HG03135 (cell line): ENCODE results near the gene USP6.
A peak's percentile ranks its signal among the peaks of the same experiment; 100 is the strongest.
"Not testable (repeated sequence)": the region's sequence is repeated elsewhere in the genome, so short reads cannot be mapped to it uniquely, and the experiment has no call there.

Experiments used
- ATAC-seq: cut with Tn5 transposase; IDR thresholded peaks from one replicate; pipeline ENCODE4 v1.9.1; 2021; ENCODE audit warnings: mild to moderate bottlenecking, moderate library complexity; ENCODE audit not compliant: unreplicated experiment

Gene USP6

GRCh38 chr17:5115673-5116651 is at the start of gene USP6:
Gene USP6 (plus strand): TSS chr17:5116032. CDS start chr17:5130368, 14,336 bp downstream.
- no peak for ATAC-seq

GRCh38 chr17:5068236-5068635 is 47.6 kb upstream of the USP6 start:
- ATAC-seq, result no peak

- ATAC-seq, result no peak
Measured at GRCh38 chr17:5069724-5070123, 46.1 kb upstream of the USP6 start.

GRCh38 chr17:5075472-5075871 is 40.4 kb upstream of the USP6 start:
- ATAC-seq, result not testable (repeated sequence)

GRCh38 chr17:5077275-5077674 is 38.6 kb upstream of the USP6 start:
- not testable (repeated sequence) for ATAC-seq

GRCh38 chr17:5077781-5078105 is 38.1 kb upstream of the USP6 start:
- no peak for ATAC-seq

GRCh38 chr17:5078106-5079028 is 37.5 kb upstream of the USP6 start, which contains the start of gene ZFP3:
Gene ZFP3 (plus strand): TSS chr17:5078467. CDS start chr17:5091505, 13,038 bp downstream.
- ATAC-seq, result peak; percentile 85

- no peak for ATAC-seq
Measured at GRCh38 chr17:5080591-5080990, 35.2 kb upstream of the USP6 start.

- ATAC-seq, result no peak
Measured at GRCh38 chr17:5092218-5093010, 23.4 kb upstream of the USP6 start.

- ATAC-seq, result no peak
Measured at GRCh38 chr17:5096731-5097100, 19.1 kb upstream of the USP6 start.

GRCh38 chr17:5097101-5097834 is 18.6 kb upstream of the USP6 start:
- no peak for ATAC-seq

GRCh38 chr17:5099271-5099670 is 16.6 kb upstream of the USP6 start:
- no peak for ATAC-seq

- no peak for ATAC-seq
Measured at GRCh38 chr17:5100832-5101231, 15.0 kb upstream of the USP6 start.

- ATAC-seq, result no peak
Measured at GRCh38 chr17:5110816-5111215, 5.0 kb upstream of the USP6 start.

- peak; percentile 84 for ATAC-seq
Measured at GRCh38 chr17:5111402-5112204, 4.2 kb upstream of the USP6 start, which contains the start of gene ZNF232. Gene ZNF232 (minus strand): TSS chr17:5111878. CDS start chr17:5111822, 56 bp downstream.

GRCh38 chr17:5118219-5118618 is 2.4 kb downstream of the USP6 start:
- no peak for ATAC-seq

GRCh38 chr17:5120036-5120435 is 4.2 kb downstream of the USP6 start:
- ATAC-seq, result no peak

GRCh38 chr17:5120436-5121185 is 4.8 kb downstream of the USP6 start:
- not testable (repeated sequence) for ATAC-seq
